NT2/D1 (cell line): ENCODE measurements around the gene CDH4.

Source experiments
- YY1 ChIP-seq: IDR thresholded peaks from 2 replicates; pipeline ENCODE4 v1.6.1; 2011; ENCODE audit not compliant: insufficient read length, insufficient read depth
- ZNF274 ChIP-seq: IDR thresholded peaks from 2 replicates; pipeline ENCODE4 v1.6.1; 2011; ENCODE audit warnings: mild to moderate bottlenecking, low read depth, low read length

DNA sequence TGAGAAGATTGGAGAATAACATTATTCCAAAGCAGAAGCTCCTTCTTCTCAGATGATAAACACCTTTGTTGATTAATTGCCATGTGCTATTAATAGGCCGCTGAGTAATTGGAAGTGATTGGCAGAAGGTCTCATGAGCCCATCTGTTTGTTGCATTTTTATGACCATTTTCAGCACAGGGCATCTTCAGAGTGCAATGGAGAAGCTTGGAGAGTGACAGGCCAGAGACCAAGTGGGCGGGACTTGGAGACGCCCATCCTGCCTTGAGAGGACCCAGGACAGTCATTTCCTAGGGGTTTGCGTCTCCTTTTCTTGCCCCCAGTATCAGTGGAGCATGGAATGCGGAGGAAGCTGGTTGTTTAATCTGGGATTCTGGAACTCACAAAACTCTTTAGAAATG lies 89.5 kb downstream of the CDH4 start:
- TF ChIP-seq YY1 (no peak), ZNF274 (no peak)
